HepG2 (cell line): ENCODE results near the gene IZUMO2.

Experiments
- CEBPB ChIP-seq: IDR thresholded peaks from 2 replicates; pipeline ENCODE4 v1.6.1; 2011; ENCODE audit warnings: low read depth, low read length, improper control_type of control experiment, borderline replicate concordance
- NR0B2 ChIP-seq: sonication (generic); formaldehyde crosslinking; IDR thresholded peaks from 2 replicates; pipeline ENCODE4 v1.4.0; 2020; ENCODE audit warnings: mild to moderate bottlenecking, missing genetic modification reagents
- TFE3 ChIP-seq: IDR thresholded peaks from 2 replicates; pipeline ENCODE4 v1.6.1; 2016
- ZNF205 ChIP-seq: IDR thresholded peaks from 2 replicates; pipeline ENCODE4 v1.6.1; 2018; ENCODE audit warnings: missing biosample characterization, missing genetic modification reagents
- TF ChIP-seq, protein P1 (sequence below): sonication (generic); formaldehyde crosslinking; IDR thresholded peaks from 2 replicates; pipeline ENCODE4 v1.5.0; 2020; ENCODE audit warnings: mild to moderate bottlenecking, missing genetic modification reagents, moderate library complexity
- TF ChIP-seq, protein P2 (sequence below): sonication (generic); formaldehyde crosslinking; IDR thresholded peaks from 2 replicates; pipeline ENCODE4 v1.4.0; 2020; ENCODE audit warnings: missing genetic modification reagents

GRCh38 chr19:50158577-50158976, 4.5 kb downstream of the IZUMO2 start:
- TF ChIP-seq, protein P1, sequence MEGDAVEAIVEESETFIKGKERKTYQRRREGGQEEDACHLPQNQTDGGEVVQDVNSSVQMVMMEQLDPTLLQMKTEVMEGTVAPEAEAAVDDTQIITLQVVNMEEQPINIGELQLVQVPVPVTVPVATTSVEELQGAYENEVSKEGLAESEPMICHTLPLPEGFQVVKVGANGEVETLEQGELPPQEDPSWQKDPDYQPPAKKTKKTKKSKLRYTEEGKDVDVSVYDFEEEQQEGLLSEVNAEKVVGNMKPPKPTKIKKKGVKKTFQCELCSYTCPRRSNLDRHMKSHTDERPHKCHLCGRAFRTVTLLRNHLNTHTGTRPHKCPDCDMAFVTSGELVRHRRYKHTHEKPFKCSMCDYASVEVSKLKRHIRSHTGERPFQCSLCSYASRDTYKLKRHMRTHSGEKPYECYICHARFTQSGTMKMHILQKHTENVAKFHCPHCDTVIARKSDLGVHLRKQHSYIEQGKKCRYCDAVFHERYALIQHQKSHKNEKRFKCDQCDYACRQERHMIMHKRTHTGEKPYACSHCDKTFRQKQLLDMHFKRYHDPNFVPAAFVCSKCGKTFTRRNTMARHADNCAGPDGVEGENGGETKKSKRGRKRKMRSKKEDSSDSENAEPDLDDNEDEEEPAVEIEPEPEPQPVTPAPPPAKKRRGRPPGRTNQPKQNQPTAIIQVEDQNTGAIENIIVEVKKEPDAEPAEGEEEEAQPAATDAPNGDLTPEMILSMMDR (CRISPR knock-in tag) = no peak
- TF ChIP-seq CEBPB = no peak
- TF ChIP-seq ZNF205 (CRISPR knock-in tag) = no peak
- TF ChIP-seq NR0B2 (CRISPR knock-in tag) = no peak
- no peak for TF ChIP-seq TFE3 (CRISPR knock-in tag)
- TF ChIP-seq, protein P2, sequence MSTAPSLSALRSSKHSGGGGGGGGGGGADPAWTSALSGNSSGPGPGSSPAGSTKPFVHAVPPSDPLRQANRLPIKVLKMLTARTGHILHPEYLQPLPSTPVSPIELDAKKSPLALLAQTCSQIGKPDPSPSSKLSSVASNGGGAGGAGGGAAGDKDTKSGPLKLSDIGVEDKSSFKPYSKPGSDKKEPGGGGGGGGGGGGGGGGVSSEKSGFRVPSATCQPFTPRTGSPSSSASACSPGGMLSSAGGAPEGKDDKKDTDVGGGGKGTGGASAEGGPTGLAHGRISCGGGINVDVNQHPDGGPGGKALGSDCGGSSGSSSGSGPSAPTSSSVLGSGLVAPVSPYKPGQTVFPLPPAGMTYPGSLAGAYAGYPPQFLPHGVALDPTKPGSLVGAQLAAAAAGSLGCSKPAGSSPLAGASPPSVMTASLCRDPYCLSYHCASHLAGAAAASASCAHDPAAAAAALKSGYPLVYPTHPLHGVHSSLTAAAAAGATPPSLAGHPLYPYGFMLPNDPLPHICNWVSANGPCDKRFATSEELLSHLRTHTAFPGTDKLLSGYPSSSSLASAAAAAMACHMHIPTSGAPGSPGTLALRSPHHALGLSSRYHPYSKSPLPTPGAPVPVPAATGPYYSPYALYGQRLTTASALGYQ (CRISPR knock-in tag) = no peak
